ENCODE measurements around the gene GAA.

The GAA gene

DNA sequence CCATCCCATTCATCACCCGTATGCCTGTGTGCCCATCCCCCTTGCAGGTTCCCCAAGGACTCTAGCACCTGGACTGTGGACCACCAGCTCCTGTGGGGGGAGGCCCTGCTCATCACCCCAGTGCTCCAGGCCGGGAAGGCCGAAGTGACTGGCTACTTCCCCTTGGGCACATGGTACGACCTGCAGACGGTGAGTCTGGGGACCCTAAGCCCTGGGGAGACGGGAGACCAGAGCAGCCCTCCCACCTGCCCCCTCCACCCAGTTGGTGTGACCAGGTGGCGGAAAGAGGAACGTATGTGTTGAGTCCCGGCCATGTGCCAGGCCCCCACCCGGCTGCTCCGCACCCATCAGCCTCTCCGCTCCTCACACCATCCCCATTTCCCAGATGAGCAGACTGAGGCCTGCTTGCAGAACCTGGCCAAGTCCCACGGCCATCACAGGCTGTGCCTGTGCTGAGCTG, 15.6 kb downstream of the GAA start:
- DNase-seq (ENCODE audit: low read depth in 2 of 2, low spot score in 1 of 2): no peak

GRCh38 chr17:80117491-80118401, 16.4 kb downstream of the GAA start:
- DNase-seq (ENCODE audit: low read depth in 2 of 2, low spot score in 1 of 2): no peak

DNA sequence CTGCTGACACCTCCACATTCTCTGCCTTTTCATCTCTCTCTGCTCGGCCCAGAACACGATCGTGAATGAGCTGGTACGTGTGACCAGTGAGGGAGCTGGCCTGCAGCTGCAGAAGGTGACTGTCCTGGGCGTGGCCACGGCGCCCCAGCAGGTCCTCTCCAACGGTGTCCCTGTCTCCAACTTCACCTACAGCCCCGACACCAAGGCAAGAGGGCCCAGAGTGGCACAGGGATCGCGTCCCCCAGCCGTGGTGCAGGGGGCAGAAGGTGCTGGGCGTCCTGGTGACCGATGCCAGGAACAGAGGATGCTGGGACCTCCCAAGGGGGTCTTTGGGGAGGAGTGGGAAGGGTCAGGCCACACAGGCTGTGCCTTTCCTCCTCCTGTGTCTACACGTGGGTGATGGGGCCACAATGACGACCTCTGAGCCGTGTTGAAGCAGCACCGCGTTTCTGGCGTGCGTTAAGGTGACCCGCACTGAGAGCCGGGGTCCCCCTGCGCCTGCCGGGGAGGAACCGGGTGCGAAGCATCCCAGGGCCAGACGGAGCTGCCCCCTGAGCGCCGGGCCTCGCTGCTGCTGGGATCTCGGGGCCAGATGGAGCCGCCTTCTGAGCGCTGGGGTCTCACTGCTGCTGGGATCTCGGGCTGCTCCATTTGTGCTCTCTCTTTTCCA, 17.4 kb downstream of the GAA start:
- DNase-seq (ENCODE audit: low read depth in 2 of 2, low spot score in 1 of 2): no peak

DNA sequence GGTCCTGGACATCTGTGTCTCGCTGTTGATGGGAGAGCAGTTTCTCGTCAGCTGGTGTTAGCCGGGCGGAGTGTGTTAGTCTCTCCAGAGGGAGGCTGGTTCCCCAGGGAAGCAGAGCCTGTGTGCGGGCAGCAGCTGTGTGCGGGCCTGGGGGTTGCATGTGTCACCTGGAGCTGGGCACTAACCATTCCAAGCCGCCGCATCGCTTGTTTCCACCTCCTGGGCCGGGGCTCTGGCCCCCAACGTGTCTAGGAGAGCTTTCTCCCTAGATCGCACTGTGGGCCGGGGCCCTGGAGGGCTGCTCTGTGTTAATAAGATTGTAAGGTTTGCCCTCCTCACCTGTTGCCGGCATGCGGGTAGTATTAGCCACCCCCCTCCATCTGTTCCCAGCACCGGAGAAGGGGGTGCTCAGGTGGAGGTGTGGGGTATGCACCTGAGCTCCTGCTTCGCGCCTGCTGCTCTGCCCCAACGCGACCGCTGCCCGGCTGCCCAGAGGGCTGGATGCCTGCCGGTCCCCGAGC, 17.9 kb downstream of the GAA start:
- no peak for DNase-seq (ENCODE audit: low read depth in 2 of 2, low spot score in 1 of 2)

- no peak for DNase-seq (ENCODE audit: low read depth in 2 of 2, low spot score in 1 of 2)
Measured at GRCh38 chr17:80119839-80120238, 18.5 kb downstream of the GAA start.

- DNase-seq (ENCODE audit: low read depth in 2 of 2, low spot score in 1 of 2): no peak
Measured at GRCh38 chr17:80122026-80122575, 20.7 kb downstream of the GAA start.

GRCh38 chr17:80122926-80123505, 21.6 kb downstream of the GAA start:
- DNase-seq (ENCODE audit: low read depth in 2 of 2, low spot score in 1 of 2): no peak

DNA sequence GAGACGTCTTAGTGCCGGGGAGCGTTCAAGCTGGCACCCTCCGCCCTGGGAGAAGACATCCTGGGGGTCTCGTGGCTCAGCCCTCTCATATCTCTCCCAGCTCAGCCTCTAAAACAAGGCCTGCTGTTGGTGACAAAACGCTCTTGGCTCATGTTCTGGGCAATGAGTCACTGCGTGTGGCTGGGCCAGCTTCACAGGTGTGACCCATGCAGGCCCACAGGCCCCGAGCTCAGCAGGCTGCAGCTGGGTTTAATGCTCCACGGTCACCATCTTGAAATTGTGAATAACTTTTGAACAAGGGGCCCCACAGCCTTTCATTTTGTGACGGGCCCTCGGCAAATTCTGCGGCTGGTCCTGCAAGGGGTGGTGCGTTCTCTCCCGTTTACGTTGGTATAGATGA, 22.4 kb downstream of the GAA start:
- no peak for DNase-seq (ENCODE audit: low read depth in 2 of 2, low spot score in 1 of 2)

DNA sequence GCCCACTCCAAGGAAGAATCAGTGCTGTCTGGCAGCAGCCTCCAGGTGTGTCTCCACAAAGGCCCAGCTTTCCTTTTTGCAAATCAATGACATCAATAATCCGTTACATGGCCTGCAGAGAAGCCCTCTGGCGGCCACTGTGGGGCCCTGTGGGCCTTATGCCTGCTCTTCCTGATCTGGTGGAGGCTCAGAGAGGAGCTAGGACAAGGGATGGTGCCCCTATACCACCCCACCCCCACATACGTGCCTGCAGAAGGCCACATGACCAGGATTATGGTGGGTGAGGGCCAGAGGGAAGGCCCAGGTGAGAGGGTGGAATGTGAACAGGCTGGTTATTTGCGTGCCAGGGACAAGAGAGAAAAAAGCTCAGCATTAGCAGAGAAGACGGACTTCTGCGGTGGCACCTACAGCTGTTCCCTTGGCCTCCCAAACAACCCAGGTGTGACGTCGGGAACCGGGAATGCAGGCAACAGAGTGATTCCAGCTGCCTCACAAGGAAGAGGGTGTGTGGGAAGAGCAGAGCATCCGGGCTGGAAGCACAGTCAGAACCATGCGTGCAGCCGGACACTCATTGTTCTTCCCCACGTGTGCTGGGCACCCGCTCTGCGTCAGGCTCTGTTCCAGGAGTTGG, 23.1 kb downstream of the GAA start:
- no peak for DNase-seq (ENCODE audit: low read depth in 2 of 2, low spot score in 1 of 2)

DNA sequence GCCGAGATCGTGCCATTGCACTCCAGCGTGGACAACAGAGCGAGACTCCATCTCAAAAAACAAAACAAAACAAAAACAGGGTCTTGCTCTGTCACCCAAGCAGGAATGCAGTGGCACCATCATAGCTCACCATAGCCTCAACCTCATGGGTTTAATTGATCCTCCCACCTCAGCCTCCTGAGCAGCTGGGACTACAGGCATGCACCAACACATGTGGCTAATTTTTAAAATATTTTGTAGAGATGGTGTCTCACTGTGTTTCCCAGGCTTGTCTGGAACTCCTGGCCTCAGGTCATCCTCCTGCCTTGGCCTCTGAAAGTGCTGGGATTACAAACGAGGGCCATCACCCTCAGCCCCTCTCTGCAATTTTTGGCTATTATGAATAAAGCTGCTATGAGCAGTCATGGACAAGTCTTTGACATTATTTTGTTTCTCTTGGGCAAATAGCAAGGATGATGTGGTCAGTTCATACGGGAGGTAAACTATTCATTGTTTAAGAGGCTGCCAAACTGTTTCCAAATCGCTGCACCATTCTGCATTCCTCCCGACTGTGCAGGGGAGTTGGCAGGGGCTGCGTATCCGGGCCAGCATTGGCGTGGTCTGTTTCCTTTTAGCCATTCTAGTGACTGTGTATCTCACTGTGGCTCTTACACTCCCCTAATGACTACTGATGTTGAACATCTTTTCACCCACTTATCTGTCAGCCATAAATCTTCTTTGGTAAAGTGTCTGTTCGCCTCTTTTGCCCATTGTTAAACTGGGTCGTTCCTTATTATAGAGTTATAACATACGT, 24.5 kb downstream of the GAA start:
- DNase-seq (ENCODE audit: low read depth in 2 of 2, low spot score in 1 of 2): no peak

- no peak for DNase-seq (ENCODE audit: low read depth in 2 of 2, low spot score in 1 of 2)
Measured at GRCh38 chr17:80126449-80126715, 25.0 kb downstream of the GAA start.

DNA sequence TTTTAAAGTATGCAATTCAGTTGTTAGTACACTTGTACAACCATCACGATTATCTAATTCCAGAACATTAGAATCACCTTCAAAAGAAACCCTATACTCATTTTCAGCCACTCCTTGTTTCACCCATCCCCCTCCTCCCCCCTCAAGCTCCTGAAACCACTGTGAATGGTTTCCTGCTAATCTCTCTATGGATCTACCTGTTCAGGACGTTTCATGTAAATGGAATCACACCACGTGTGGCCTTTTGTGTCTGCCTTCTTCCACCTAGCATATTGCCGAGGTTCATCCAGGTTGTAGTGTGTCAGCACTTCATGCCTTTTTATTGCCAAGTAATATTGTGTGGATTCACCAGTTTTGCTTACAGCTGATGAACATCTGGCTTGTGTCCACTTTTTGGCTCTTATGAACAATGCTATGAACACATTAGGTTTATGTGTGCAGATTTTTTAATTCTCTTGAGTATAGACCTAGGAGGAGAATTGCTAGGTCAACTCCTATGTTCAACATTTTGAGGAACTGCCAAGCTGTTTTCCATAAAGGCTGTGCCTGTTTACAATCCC, 27.7 kb downstream of the GAA start:
- DNase-seq (ENCODE audit: low read depth in 2 of 2, low spot score in 1 of 2): no peak

- DNase-seq (ENCODE audit: low read depth in 2 of 2, low spot score in 1 of 2): no peak
Measured at GRCh38 chr17:80130992-80131391, 29.6 kb downstream of the GAA start.

DNA sequence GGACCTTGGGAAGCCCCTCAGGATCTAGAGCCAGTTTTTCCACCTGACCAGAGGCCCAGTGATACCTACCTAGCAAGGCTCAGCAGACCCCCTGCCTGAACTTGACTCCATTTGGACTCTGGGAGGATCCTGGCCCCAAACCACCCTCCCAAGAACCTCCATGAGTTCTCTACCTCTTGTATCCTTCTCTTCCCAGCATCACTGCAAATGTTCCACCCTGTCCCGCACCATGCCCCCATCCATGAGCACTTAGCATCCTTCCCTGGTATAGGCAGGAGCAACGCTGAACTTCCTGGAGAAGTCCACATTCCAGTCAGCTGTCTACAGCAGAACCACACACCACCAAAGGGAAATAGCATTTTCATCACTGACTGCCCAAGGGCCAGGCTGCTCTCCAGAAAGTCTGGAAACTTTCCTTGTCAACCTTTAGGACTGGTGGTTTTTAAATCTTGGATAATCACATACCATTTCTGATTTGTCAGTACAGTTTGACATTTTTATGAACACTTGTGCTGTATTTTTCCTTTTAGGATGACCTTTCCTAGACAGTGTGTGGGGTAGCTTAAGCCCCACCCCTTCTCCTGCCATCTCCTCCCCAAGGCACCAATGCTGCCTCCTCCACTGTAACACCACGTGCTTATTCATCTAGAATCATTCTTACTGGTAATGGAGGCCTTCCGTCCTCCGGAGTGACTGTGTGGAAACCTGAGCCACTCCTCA, 31.7 kb downstream of the GAA start:
- no peak for DNase-seq (ENCODE audit: low read depth in 2 of 2, low spot score in 1 of 2)

DNA sequence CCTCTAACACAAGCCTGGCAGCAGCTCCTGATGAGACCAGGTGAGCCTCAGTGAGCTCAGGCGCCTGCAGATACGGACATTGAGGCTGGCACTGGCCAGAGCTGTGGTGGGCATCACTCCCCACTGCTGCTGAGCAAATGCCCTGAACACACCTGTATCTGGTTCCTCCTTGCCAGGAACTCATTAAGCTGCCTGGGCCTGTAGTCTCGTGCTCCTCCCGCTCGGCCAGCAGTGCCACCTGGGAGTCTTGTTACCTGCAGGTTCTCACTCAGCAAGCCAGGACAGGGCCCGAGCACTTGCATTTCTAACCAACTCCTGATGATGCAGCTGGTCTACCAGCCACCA, 32.2 kb downstream of the GAA start:
- no peak for DNase-seq (ENCODE audit: low read depth in 2 of 2, low spot score in 1 of 2)

- no peak for DNase-seq (ENCODE audit: low read depth in 2 of 2, low spot score in 1 of 2)
Measured at GRCh38 chr17:80137131-80137530, 35.8 kb downstream of the GAA start.

DNA sequence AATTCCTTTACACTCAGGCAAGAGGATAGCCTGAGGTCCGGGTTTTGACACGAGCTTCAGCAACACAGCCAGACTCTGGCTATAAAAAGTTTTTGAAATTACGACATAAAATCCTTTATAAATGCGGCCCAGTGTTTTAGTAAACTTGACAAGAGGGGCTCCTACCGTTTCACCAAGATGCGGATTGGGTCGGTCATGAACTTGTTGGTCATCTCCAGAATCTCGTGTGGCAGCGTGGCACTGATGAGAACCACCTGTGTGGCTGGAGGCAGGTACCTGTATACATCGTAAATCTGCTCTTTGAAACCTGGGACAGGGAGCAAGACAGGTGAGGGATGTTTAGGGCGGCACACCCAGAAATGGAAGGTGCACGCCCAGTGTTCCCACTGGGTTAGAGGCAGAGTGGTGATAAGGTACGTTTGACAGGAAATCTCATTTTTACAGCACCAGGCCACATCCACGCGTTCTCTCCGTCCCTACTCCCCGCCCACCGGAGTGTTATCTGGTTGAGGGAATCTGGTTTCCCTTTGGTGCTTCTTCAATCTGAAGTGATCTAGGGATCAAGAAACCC, 37.6 kb downstream of the GAA start:
- no peak for DNase-seq (ENCODE audit: low read depth in 2 of 2, low spot score in 1 of 2)

DNA sequence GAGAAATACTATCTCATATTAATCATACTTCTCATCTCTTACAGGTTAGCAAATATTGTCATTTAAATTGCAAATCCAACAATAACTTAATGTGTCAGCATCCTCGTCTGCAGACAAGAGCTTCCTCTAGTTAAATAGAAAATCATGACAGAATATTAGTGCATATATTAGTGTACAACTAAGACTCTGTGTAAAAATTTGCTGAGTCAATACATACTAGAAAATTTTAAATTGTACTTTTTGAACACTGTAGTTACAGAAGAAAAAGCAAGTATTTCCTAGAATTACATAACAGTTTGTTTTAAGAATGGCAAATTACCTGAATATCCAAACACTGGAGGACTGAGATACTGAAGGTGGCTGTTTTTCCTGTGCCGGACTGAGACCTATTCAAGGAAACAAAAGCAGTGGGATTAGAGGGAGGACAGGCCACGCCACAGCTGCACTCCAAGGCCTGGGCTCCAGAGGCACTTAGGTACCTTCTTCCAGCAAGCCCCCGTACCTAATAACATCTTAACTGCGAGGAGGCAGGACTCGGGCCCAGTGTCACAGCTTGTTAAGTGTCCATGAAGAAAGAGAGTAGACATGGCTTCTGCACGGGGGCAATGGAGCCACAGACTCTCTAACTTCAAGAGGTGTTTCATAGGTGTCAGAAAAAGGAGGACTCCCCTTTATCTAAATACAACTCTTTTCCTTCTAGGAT, 40.2 kb downstream of the GAA start:
- no peak for DNase-seq (ENCODE audit: low read depth in 2 of 2, low spot score in 1 of 2)

DNA sequence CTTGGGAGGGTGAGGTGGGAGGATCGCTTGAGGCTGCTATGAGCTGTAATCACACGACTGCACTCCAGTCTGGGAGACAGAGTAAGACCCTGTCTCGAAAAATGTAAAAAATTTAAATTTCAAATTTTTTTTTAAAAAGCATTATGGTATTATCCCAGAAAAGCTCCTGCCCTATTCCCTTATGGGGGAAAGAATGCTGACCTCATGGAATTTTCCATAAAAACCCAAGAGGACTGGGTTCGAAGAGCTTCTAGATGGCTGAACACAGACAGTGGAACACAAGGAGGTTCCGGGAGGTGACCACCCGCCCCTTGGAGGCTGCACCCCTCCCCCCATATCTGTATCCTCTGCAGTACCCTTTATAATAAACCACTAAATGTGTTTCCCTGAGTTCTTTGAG, 41.5 kb downstream of the GAA start:
- DNase-seq (ENCODE audit: low read depth in 2 of 2, low spot score in 1 of 2): no peak
